ENCODE results near the gene CXCL17.

CXCL17 gene

GRCh38 chr19:42423462-42424344, 19.0 kb downstream of the CXCL17 start:
- peak; percentile 86 for DNase-seq

GRCh38 chr19:42422901-42423461, 19.8 kb downstream of the CXCL17 start:
- peak; percentile 70 for DNase-seq

GRCh38 chr19:42422092-42422900, 20.4 kb downstream of the CXCL17 start:
- DNase-seq: peak; percentile 45

- DNase-seq: no peak
Measured at GRCh38 chr19:42421591-42422031, 21.1 kb downstream of the CXCL17 start.

- DNase-seq: no peak
Measured at GRCh38 chr19:42421101-42421500, 21.6 kb downstream of the CXCL17 start.

GRCh38 chr19:42420055-42420544, 22.6 kb downstream of the CXCL17 start:
- DNase-seq: no peak

GRCh38 chr19:42419309-42419708, 23.4 kb downstream of the CXCL17 start:
- DNase-seq: no peak

- DNase-seq: no peak
Measured at GRCh38 chr19:42412661-42413076, 30.1 kb downstream of the CXCL17 start.

- no peak for DNase-seq
Measured at GRCh38 chr19:42412227-42412626, 30.5 kb downstream of the CXCL17 start.

- DNase-seq: no peak
Measured at GRCh38 chr19:42411581-42412178, 31.1 kb downstream of the CXCL17 start.

GRCh38 chr19:42410371-42410770, 32.4 kb downstream of the CXCL17 start:
- DNase-seq: no peak

- no peak for DNase-seq
Measured at GRCh38 chr19:42409477-42409876, 33.3 kb downstream of the CXCL17 start.

GRCh38 chr19:42407816-42408175, 35.0 kb downstream of the CXCL17 start:
- no peak for DNase-seq

- DNase-seq: no peak
Measured at GRCh38 chr19:42407085-42407815, 35.5 kb downstream of the CXCL17 start.

- no peak for DNase-seq
Measured at GRCh38 chr19:42406111-42406510, 36.6 kb downstream of the CXCL17 start.

GRCh38 chr19:42403586-42403985, 39.2 kb downstream of the CXCL17 start:
- no peak for DNase-seq

GRCh38 chr19:42402376-42403116, 40.2 kb downstream of the CXCL17 start:
- peak; percentile 58 for DNase-seq

GRCh38 chr19:42401365-42402303, 41.1 kb downstream of the CXCL17 start:
- peak; percentile 86 for DNase-seq

GRCh38 chr19:42400404-42400803, 42.3 kb downstream of the CXCL17 start:
- no peak for DNase-seq

All from DMS79 treated with DMSO at 0.1 percent for 48 hours (cell line).